ENCODE data around the gene EXOSC2. TPM values are rescaled to one million over a fixed set of nuclear protein-coding genes. Genes with fewer than 3 reads are reported as not detected.

EXOSC2 gene
- total and polyA plus RNA-seq, 2 of the 4 experiments (the other 2 are of a cell fraction), result 27.0 to 48.6 TPM

- no CpG with 5 or more reads among the region's 7 CpGs for WGBS, 2 experiments (ENCODE audit: extremely low coverage in 2 of 2, insufficient read length in 1 of 2)
- ATAC-seq (ENCODE audit: low read depth) (no peak), DNase-seq (no peak)
- dilution Hi-C loops (cut with HindIII; ENCODE audit: low sequenced_read_pairs, unreplicated experiment) (no loop called here), in situ Hi-C loops (cut with MboI; ENCODE audit: low sequenced_read_pairs) (no loop called here), intact Hi-C loops (cut with micrococcal nuclease) (no loop called here)
- Histone ChIP-seq H2BK120ac (ENCODE audit: low read depth, low read length) (no peak overlapping the region), H3K4ac (ENCODE audit: low read depth, low read length) (no peak overlapping the region), H2BK15ac (ENCODE audit: low read depth, low read length) (no peak overlapping the region), H2AK5ac (ENCODE audit: low read depth, low read length) (no peak overlapping the region), H4K20me1 (ENCODE audit: insufficient read depth, low read length) (no peaks in the 10 kb centered on the region), H4K91ac (ENCODE audit: insufficient read depth, low read depth, low read length) (no peak overlapping the region), H4K5ac (ENCODE audit: low read depth, low read length) (no peak overlapping the region), H3K9me3 (ENCODE audit: control insufficient read depth, insufficient read depth, low read length) (no peaks in the 10 kb centered on the region), H2AK9ac (replicated peaks; ENCODE audit: low read depth, low read length, poor library complexity) (no peak overlapping the region), H3K36me3 (ENCODE audit: control insufficient read depth, insufficient read depth, low read length) (no peaks in the 10 kb centered on the region), H3K18ac (ENCODE audit: low read depth, low read length) (no peak overlapping the region), H2BK5ac (ENCODE audit: low read depth, low read length, poor library complexity, severe bottlenecking) (no peak overlapping the region), H3K56ac (ENCODE audit: extremely low read depth, insufficient read depth, low read length) (no peak overlapping the region), H3K4me1 (ENCODE audit: control insufficient read depth, insufficient read depth, low read length) (peaks cover 4% of the 10 kb centered on the region), H3K9ac (ENCODE audit: low read depth, low read length) (no peak overlapping the region), H3K4me2 (ENCODE audit: low read depth, low read length) (no peak overlapping the region), H2BK20ac (ENCODE audit: low read depth, low read length) (no peak overlapping the region), H3K79me1 (ENCODE audit: low read depth in 1 of 2, low read length in 2 of 2) (no peaks in the 10 kb centered on the region), H4K8ac (ENCODE audit: low read depth in 2 of 2, low read length in 2 of 2) (no peak overlapping the region), H3K23ac (ENCODE audit: low read depth, low read length) (no peak overlapping the region), H2AFZ (replicated peaks; ENCODE audit: low read length, poor library complexity) (no peak overlapping the region), H3K27me3 (ENCODE audit: control insufficient read depth, insufficient read depth, low read length) (peaks cover 27% of the 10 kb centered on the region), H3K14ac (replicated peaks; ENCODE audit: low read depth, low read length) (no peak overlapping the region), H3K4me3 (ENCODE audit: insufficient read depth, low read depth, low read length) (no peak overlapping the region), H3K9me1 (ENCODE audit: insufficient read depth, low read length) (no peaks in the 10 kb centered on the region), H3K27ac (ENCODE audit: insufficient read depth, low read length) (no peak overlapping the region)
- ChIA-PET POLR2A (ENCODE audit: unreplicated experiment) (no interaction called here), CTCF (no interaction called here)
- TF ChIP-seq CHD1 (IDR thresholded peaks at IDR 0.05; ENCODE audit: low read depth, low read length) (no peak), RAD21 (IDR thresholded peaks at IDR 0.05; ENCODE audit: low read length) (no peak), USF2 (IDR thresholded peaks at IDR 0.05; ENCODE audit: low read depth, low read length) (no peak), NFE2L2 (IDR thresholded peaks at IDR 0.05; ENCODE audit: low read depth, low read length) (no peak), MAZ (IDR thresholded peaks at IDR 0.05; ENCODE audit: borderline replicate concordance, low read depth, low read length) (no peak), RFX5 (IDR thresholded peaks at IDR 0.05; ENCODE audit: low read depth, low read length) (no peak), POLR2A (IDR thresholded peaks at IDR 0.05; ENCODE audit: low read depth, low read length) (no peak), CEBPB (IDR thresholded peaks at IDR 0.05; ENCODE audit: low read depth, low read length) (no peak), FOS (IDR thresholded peaks at IDR 0.05; ENCODE audit: low read depth, low read length) (no peak), SMC3 (IDR thresholded peaks at IDR 0.05; ENCODE audit: low read depth, low read length) (no peak), MXI1 (IDR thresholded peaks at IDR 0.05; ENCODE audit: borderline replicate concordance, low read depth, low read length) (no peak), MAFK (IDR thresholded peaks at IDR 0.05; ENCODE audit: low read depth, low read length) (no peak), BHLHE40 (IDR thresholded peaks at IDR 0.05; ENCODE audit: low read depth, low read length) (no peak)
- TF ChIP-seq, protein P1, sequence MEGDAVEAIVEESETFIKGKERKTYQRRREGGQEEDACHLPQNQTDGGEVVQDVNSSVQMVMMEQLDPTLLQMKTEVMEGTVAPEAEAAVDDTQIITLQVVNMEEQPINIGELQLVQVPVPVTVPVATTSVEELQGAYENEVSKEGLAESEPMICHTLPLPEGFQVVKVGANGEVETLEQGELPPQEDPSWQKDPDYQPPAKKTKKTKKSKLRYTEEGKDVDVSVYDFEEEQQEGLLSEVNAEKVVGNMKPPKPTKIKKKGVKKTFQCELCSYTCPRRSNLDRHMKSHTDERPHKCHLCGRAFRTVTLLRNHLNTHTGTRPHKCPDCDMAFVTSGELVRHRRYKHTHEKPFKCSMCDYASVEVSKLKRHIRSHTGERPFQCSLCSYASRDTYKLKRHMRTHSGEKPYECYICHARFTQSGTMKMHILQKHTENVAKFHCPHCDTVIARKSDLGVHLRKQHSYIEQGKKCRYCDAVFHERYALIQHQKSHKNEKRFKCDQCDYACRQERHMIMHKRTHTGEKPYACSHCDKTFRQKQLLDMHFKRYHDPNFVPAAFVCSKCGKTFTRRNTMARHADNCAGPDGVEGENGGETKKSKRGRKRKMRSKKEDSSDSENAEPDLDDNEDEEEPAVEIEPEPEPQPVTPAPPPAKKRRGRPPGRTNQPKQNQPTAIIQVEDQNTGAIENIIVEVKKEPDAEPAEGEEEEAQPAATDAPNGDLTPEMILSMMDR (conservative IDR thresholded peaks at IDR 0.05; ENCODE audit: low read depth, low read length), result no peak
- TF ChIP-seq, protein P2, sequence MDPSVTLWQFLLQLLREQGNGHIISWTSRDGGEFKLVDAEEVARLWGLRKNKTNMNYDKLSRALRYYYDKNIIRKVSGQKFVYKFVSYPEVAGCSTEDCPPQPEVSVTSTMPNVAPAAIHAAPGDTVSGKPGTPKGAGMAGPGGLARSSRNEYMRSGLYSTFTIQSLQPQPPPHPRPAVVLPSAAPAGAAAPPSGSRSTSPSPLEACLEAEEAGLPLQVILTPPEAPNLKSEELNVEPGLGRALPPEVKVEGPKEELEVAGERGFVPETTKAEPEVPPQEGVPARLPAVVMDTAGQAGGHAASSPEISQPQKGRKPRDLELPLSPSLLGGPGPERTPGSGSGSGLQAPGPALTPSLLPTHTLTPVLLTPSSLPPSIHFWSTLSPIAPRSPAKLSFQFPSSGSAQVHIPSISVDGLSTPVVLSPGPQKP (IDR thresholded peaks at IDR 0.05; ENCODE audit: borderline replicate concordance, low read depth, low read length), result no peak
- BruUV-seq (replicated peaks), result no TSS peak
Observed at GRCh38 chr9:130677252-130677651, 16.3 kb upstream of the EXOSC2 start.
